Memory B cell (primary cell): ENCODE data around the gene ISYNA1.

Experiments used
- ATAC-seq: fragments of 150-1000 bp; cut with Tn5 transposase; 2 replicates; pipeline ENCODE4 v1.10.0; 2021; ENCODE audit warnings: low read depth, mild to moderate bottlenecking, moderate library complexity
- DNase-seq, 2 donors: peaks; one replicate each; pipeline ENCODE4 v3.0.0; 2022; ENCODE audit warnings: low spot score in 2 of 2
- H3K27ac Mint-ChIP-seq: one replicate; pipeline ENCODE4 v1.8.0; 2022; ENCODE audit warnings: mild to moderate bottlenecking, moderate library complexity, mixed read lengths
- H3K27me3 Mint-ChIP-seq: one replicate; pipeline ENCODE4 v1.8.0; 2022; ENCODE audit warnings: mixed read lengths
- H3K36me3 Mint-ChIP-seq: one replicate; pipeline ENCODE4 v1.8.0; 2022; ENCODE audit warnings: mild to moderate bottlenecking, mixed read lengths
- H3K4me1 Mint-ChIP-seq: one replicate; pipeline ENCODE4 v1.8.0; 2022; ENCODE audit warnings: mixed read lengths
- H3K4me3 Mint-ChIP-seq: one replicate; pipeline ENCODE4 v1.8.0; 2022; ENCODE audit warnings: mild to moderate bottlenecking, moderate library complexity, mixed read lengths
- H3K9me3 Mint-ChIP-seq: one replicate; pipeline ENCODE4 v1.8.0; 2022; ENCODE audit warnings: mixed read lengths

Gene ISYNA1

DNA sequence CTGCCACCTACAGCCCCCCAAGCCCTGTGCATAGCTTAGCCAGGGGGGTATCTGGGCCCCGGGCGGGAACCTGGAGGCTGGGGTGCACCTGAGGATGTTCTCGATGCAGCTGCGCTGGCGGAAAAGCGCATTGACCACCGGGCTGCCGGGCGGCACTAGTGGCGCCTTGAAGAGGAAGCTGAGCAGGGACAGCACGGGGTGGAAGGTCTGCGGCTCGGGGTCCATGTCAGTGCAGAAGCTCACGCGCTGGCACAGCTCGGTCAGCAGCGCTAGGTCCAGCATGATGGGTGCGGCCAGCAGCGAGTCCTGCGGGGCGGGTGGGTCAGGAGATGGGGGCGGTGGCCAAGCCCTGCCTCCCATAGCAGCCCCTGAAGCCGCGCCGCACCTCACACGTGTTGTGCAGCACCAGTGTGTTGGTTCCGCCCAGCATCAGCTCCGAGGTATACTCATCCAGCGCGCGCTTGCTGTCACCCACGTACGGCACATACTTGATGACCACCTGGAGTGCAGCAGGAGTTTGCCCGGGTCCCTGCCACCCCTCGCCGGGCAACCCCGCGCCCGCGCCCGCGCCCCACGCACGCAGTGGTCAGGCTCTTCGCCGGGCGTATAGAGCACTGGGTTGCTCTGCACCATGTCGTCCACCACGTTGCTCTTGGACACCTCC, 2.6 kb downstream of the ISYNA1 start:
- DNase-seq (no peak), ATAC-seq (no peak)
- Mint-ChIP-seq H3K4me3 (peak overlapping the region; percentile 11), H3K9me3 (no peaks in the 10 kb centered on the region), H3K27ac (no peak overlapping the region), H3K4me1 (peaks cover 18% of the 10 kb centered on the region), H3K36me3 (no peaks in the 10 kb centered on the region), H3K27me3 (no peaks in the 10 kb centered on the region)

DNA sequence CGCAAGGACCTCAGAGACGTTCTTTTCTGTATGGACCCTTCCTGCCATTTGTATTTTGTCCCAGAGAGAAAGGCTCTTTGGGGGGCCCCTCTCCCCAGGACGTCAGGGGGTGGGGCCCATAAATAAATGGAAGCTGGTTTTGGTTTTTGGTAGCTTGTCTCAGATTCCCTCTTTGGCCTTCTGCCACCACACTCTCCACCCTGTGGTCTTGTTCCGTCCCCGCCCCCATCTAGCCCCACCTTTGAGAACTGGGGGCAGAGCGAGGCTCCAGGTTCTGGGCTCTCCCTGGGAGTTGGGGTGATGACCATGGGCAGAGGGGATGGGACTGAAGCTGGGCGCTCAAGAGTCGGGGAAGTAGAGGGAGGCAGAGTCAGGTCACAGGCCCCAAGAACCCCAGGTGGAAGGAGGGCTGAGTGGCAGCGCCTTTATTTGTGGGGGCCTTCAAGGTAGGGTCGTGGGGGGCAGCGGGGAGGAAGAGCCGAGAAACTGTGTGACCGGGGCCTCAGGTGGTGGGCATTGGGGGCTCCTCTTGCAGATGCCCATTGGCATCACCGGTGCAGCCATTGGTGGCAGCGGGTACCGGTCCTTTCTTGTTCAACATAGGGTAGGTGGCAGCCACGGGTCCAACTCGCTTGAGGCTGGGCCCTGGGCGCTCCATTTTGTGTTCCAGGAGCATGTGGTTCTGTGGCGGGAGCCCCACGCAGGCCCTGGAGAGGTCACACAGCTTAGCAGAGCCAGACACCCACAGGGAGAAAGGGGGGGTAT, 3.3 kb downstream of the ISYNA1 start:
- H3K27ac Mint-ChIP-seq = peak overlapping the region; percentile 89
- DNase-seq (no peak), ATAC-seq (no peak)
- peak overlapping the region; percentile 89 for H3K4me3 Mint-ChIP-seq
- no peaks in the 10 kb centered on the region for H3K36me3 Mint-ChIP-seq
- peaks cover 17% of the 10 kb centered on the region for H3K4me1 Mint-ChIP-seq
- H3K9me3 Mint-ChIP-seq = no peaks in the 10 kb centered on the region
- no peaks in the 10 kb centered on the region for H3K27me3 Mint-ChIP-seq

- Mint-ChIP-seq H3K27me3 (no peaks in the 10 kb centered on the region), H3K4me1 (peaks cover 13% of the 10 kb centered on the region), H3K9me3 (no peaks in the 10 kb centered on the region), H3K4me3 (peak overlapping the region; percentile 89), H3K27ac (peak overlapping the region; percentile 89), H3K36me3 (no peaks in the 10 kb centered on the region)
- ATAC-seq = no peak
- DNase-seq = no peak
Measured at GRCh38 chr19:18433735-18434398, 4.1 kb downstream of the ISYNA1 start.

DNA sequence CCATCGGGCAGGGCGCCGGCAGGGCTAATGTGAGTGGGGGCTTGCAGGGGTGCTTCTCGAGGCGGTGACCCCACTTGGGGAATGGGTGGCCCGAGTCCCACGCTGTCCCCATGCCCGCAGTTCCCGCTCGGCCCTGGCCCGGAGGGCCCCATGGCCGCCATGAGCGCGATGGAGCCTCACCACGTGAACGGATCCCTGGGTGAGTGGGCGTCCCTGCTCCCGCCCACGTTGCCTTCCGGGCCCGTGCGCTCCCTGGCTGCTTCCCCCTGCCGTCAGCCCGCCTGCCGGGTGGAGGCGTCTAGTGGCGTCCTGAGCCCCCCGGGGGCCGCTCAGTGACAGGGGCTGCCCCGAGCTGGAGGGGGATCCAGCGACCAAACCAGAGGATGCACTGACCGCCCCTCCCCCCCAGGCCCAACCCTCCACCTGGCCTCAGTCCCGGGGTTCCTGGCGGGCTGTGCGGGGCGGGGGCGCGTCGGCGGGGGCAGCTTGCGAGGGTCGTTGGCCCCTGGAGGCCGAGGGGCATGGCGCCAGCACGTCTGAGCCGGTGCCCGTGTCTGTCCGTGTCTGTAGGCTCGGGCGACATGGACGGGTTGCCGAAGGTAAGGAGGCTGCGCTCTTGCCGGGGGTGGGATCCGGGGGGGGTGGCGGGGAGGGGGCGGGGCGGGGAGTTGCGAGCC, 4.8 kb downstream of the ISYNA1 start:
- DNase-seq (peak; percentile 55 to 66), ATAC-seq (peak; percentile 34)
- Mint-ChIP-seq H3K9me3 (no peaks in the 10 kb centered on the region), H3K27ac (peak overlapping the region; percentile 55), H3K27me3 (no peaks in the 10 kb centered on the region), H3K4me3 (peak overlapping the region; percentile 76), H3K36me3 (no peaks in the 10 kb centered on the region), H3K4me1 (peaks cover 13% of the 10 kb centered on the region)

- peak overlapping the region; percentile 58 for H3K27ac Mint-ChIP-seq
- H3K4me3 Mint-ChIP-seq = peak overlapping the region; percentile 76
- H3K27me3 Mint-ChIP-seq = no peaks in the 10 kb centered on the region
- H3K9me3 Mint-ChIP-seq = no peaks in the 10 kb centered on the region
- DNase-seq (no peak), ATAC-seq (no peak)
- H3K36me3 Mint-ChIP-seq = no peaks in the 10 kb centered on the region
- H3K4me1 Mint-ChIP-seq = peaks cover 13% of the 10 kb centered on the region
Measured at GRCh38 chr19:18432275-18433014, 5.5 kb downstream of the ISYNA1 start.

DNA sequence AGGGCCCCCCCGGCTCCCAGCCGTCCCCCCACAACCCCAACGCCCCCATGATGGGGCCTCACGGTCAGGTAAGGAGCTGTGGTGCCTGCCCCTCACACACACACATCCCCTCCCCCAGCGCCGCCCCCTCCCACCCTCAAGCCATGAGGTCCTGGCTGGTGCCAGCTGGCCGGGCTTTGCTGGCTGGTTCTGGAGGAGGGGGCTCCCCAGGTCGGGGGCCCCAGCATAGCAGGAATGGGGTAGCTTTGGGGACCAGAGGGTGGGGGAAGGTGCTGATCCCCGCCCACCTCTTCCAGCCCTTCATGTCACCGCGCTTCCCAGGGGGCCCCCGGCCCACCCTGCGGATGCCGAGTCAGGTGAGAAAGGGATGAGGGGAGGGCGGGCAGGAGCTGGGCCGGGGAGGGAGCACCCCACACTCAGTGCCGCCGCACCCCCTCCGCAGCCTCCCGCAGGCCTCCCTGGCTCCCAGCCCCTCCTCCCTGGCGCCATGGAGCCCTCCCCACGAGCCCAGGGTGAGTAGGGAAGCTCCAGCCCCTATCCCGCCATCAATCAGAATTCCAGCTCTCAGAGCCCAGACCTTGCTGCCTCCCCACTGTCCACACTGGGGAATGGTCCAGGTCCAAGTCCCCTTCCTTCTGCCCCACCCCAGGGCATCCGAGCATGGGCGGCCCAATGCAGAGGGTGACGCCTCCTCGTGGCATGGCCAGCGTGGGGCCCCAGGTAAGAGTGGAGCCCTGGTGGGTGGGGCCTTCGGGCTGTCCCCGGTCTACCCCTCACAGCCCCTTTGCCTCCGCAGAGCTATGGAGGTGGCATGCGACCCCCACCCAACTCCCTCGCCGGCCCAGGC, 6.4 kb downstream of the ISYNA1 start:
- no peaks in the 10 kb centered on the region for H3K27me3 Mint-ChIP-seq
- peaks cover 13% of the 10 kb centered on the region for H3K4me1 Mint-ChIP-seq

GRCh38 chr19:18430417-18431144, 7.4 kb downstream of the ISYNA1 start:
- H3K9me3 Mint-ChIP-seq = no peaks in the 10 kb centered on the region
- H3K27me3 Mint-ChIP-seq = no peaks in the 10 kb centered on the region
- ATAC-seq = no peak
- H3K36me3 Mint-ChIP-seq = no peaks in the 10 kb centered on the region
- peak overlapping the region; percentile 27 for H3K4me3 Mint-ChIP-seq
- peaks cover 12% of the 10 kb centered on the region for H3K4me1 Mint-ChIP-seq
- H3K27ac Mint-ChIP-seq = peak overlapping the region; percentile 47
- no peak for DNase-seq

More for the DNA sequence above, 6.4 kb downstream of the ISYNA1 start:
- Mint-ChIP-seq H3K36me3 (no peaks in the 10 kb centered on the region), H3K27ac (peak overlapping the region; percentile 58), H3K9me3 (no peaks in the 10 kb centered on the region), H3K4me3 (peak overlapping the region; percentile 67)
- DNase-seq (no peak), ATAC-seq (no peak)

DNA sequence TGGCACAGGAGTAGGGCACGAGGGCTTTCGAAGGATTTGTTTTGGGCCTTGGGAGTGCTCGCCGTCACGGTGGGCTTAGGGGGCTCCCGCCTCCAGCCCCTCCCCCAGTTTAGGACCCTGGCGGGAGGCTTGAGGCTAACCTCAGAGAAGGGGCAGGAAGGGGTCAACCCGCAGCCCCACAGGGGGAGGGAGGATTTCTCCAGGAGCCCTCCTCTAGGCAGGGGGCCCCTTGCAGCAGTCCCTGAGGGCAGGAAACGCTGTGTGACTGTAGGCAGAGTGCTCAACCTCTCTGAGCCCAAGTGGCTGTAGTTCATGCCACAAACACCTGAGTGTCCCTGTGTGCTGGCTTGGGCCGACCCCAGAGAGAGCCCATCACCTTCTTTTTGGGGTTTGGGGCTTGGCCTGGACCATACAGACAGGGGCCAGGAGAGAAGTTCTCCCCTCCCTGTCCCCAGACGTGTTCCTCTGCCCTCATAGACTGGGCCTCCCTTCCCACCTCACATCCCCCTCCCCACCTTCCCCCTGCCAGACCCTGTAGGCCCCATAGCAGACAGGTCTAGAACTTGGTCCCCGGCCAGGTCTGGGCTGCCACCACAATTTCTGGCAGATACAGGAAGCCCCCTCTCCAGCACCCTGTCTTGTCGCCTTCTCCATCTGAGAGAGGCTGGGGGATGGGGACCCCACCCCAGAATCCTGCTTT, 8.1 kb downstream of the ISYNA1 start:
- H3K9me3 Mint-ChIP-seq = no peaks in the 10 kb centered on the region
- H3K27ac Mint-ChIP-seq = peak overlapping the region; percentile 87

DNA sequence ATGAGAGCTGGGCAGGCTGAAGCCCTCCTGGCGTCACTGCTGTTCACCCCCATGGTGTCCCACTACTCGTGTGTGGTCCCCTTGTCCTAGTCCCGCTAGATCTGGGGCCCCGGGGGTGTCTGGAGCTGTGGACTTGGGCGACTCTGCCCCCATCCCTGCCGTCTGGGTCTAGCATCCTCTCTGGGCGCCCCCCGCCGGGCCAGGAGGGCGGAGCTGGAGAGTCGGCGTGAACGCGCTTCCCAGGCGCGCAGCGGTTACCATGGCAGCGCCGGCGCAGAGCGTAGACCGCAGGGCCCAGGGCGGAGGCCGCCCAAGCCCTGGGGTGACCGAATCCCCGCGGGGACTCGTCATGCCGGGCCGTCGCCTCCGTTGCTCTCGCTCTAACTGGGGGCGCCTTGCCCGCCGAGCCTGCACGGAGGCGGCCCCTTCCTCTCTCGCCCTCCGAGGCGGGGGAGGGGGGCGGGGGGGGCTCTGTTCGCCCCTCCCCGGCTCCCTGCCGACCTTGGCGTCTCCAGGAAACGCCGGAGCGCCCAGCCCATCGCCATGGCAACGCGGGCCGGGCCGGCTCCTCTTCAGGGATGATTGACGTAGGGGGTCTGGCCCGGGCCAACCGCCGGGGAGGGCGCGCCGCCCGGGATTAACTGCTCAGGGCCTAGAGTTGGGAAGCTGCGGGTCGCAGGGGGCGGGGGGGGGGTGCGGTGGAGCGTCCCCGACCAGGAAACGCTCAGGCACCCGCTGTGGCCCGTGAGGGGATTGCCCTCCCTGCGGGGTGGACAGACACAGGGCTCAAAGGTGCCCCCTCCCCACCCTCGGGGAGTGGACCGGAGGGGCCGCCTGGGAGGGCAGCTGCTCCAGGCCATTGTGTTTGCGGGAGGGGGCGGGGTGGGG, 8.9 kb downstream of the ISYNA1 start:
- H3K27ac Mint-ChIP-seq = peak overlapping the region; percentile 87
- H3K4me3 Mint-ChIP-seq = peak overlapping the region; percentile 74
- peak; percentile 91 to 94 for DNase-seq
- no peaks in the 10 kb centered on the region for H3K27me3 Mint-ChIP-seq
- peak; percentile 78 for ATAC-seq
- H3K9me3 Mint-ChIP-seq = no peaks in the 10 kb centered on the region
- no peaks in the 10 kb centered on the region for H3K36me3 Mint-ChIP-seq
- H3K4me1 Mint-ChIP-seq = peaks cover 15% of the 10 kb centered on the region

More for the DNA sequence above, 8.1 kb downstream of the ISYNA1 start:
- Mint-ChIP-seq H3K36me3 (no peaks in the 10 kb centered on the region), H3K4me1 (peaks cover 13% of the 10 kb centered on the region), H3K27me3 (no peaks in the 10 kb centered on the region), H3K4me3 (peak overlapping the region; percentile 74)
- ATAC-seq (no peak), DNase-seq (no peak)

DNA sequence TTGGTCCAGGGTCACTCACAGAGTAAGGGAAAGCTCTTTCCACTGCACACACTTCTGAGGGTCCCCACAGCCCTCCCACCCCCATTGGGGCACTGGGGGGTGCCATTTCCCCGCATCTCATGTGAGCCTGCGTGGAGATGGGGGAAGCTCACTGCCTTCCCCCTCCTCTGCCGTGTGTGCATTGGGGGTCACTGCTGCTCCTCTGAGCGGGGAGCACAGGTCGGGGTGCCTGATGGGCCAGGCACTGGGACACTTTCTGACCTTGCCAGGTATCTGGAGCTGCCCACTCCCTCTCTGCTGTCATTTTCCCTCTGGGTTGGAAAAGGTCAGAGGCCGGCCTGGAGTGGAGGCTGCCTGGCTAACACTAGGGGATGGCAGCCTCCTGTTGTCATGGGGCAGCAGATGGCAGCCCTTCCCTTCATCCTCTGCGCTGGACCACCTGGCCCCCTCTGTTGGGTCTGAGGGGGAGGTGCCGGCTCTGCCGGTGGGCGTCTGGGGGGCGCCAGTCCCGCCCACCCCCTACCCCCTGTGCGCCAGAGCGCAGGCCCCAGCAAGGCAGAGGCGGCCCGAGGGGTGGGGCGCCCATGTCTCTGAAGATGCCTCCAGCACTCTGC, 9.7 kb downstream of the ISYNA1 start:
- H3K27me3 Mint-ChIP-seq = no peaks in the 10 kb centered on the region
- peak overlapping the region; percentile 87 for H3K27ac Mint-ChIP-seq
- peak overlapping the region; percentile 73 for H3K4me3 Mint-ChIP-seq
- peaks cover 18% of the 10 kb centered on the region for H3K4me1 Mint-ChIP-seq
- ATAC-seq (no peak), DNase-seq (no peak)
- H3K36me3 Mint-ChIP-seq = no peaks in the 10 kb centered on the region
- no peaks in the 10 kb centered on the region for H3K9me3 Mint-ChIP-seq

DNA sequence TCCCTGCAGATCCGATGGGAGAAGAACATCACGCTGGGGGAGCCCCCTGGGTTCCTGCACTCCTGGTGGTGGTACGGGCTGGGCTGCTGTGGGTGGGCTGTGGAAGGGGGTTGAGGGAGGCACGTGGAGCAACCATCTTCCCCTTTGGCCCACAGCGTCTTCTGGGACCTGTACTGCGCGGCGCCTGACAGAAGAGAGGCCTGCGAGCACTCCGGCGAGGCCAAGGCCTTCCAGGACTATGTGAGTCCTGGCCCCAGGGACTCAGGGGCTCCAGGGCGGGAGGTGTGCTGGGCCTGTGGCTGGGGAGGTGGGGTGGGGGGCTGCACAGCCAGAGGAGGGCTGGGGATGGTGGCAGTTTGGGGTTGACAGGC, 10.2 kb downstream of the ISYNA1 start:
- DNase-seq (no peak), ATAC-seq (no peak)
- Mint-ChIP-seq H3K9me3 (no peaks in the 10 kb centered on the region), H3K36me3 (no peaks in the 10 kb centered on the region), H3K4me3 (no peak overlapping the region), H3K27me3 (no peaks in the 10 kb centered on the region), H3K4me1 (peaks cover 23% of the 10 kb centered on the region), H3K27ac (peak overlapping the region; percentile 87)
